Measurements from ENCODE around the gene CYP11A1. TPM values are rescaled to one million over a fixed set of nuclear protein-coding genes. Genes with fewer than 3 reads are reported as not detected.
A peak's percentile ranks its signal among the peaks of the same experiment; 100 is the strongest.

Gene CYP11A1
- total and polyA plus RNA-seq, 10 of the 15 experiments (the other 5 are each of a cell fraction or from before 2014, with no cell fraction given) = 0.11 to 1.2 (median 0.23) TPM; not detected in 5

DNA sequence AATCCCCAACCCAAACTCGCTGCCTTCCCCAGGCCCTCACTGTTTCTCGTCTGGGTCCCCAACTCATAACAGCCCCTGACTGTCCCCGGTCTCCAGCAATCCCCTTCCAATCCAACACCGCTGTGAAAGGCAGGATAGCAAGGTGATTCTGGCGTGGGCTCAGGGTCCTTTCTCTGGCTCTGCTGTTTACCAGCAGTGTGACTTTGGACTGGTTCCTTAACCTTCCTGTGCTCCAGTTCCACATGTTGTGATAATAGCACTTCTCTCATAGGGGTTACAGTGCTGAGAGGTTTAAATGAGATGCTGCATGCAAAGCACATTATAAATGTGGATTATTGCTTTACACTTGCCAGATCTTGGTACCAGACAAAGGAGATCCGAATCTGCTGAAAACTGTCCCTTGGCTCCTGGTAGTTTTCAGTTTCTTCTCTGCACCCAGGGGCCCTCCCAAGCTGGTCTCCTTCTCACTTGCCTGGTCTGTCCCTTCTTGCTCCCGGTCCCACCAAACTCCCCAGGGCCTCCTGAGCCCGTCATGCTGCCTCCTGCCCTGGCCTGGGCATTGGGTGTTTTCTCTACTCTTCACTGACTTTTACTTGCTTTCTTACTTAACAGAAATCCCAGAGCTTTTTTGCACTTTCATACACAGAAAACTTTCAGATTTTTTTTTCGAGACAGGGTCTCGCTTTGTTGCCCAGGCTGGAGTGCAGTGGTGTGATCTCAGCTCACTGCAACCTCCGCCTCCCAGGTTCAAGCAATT, 26.8 kb upstream of the CYP11A1 start:
- Histone ChIP-seq H3K27ac (ENCODE audit: control insufficient read depth, insufficient read depth) (peak overlapping the region; percentile 100), H4K20me1 (ENCODE audit: control insufficient read depth, insufficient read depth) (no peaks in the 10 kb centered on the region), H3K4me1 (ENCODE audit: control insufficient read depth, insufficient read depth, low read length) (peaks cover 87% of the 10 kb centered on the region), H3K9me3 (replicated peaks; ENCODE audit: control insufficient read depth, insufficient read depth, low read length) (no peaks in the 10 kb centered on the region), H3K27me3 (replicated peaks in 1 of 2; ENCODE audit: control insufficient read depth in 2 of 2, insufficient read depth in 2 of 2, low read length in 1 of 2) (no peaks in the 10 kb centered on the region), H3K36me3 (ENCODE audit: control insufficient read depth in 2 of 2, insufficient read depth in 2 of 2, low read length in 1 of 2) (no peaks in the 10 kb centered on the region), H3K79me2 (ENCODE audit: control insufficient read depth, insufficient read depth, low read length) (peaks cover 51% of the 10 kb centered on the region), H3K9ac (ENCODE audit: control insufficient read depth, insufficient read depth, low read length) (peak overlapping the region; percentile 50), H2AFZ (ENCODE audit: control insufficient read depth, low read depth, low read length) (no peak overlapping the region), H3K4me2 (ENCODE audit: control insufficient read depth, insufficient read depth) (peak overlapping the region; percentile 36), H3K4me3 (no peak overlapping the region; the same call in 1 of the 2 replicates)
- peak; percentile 15 for ATAC-seq
- DNase-seq (ENCODE audit: low read depth, low spot score) = no peak
- 13% methylated on average over 11 of the region's 11 CpGs for whole genome bisulfite sequencing (ENCODE audit: insufficient coverage, insufficient replicate concordance, low lambda C conversion rate, missing lambda C conversion rate)
- no peak for FAIRE-seq
- CTCF ChIA-PET = interaction anchor here (0.9 to 15.7 kb wide), 8 partner anchors 10 to 45 kb away, joined by 3 to 226 read pairs (median 4); no protein-coding TSS in a partner anchor
- RAD21 ChIA-PET (ENCODE audit: unreplicated experiment) = interaction anchor here (0.8 to 20.3 kb wide), 6 partner anchors 9 to 394 kb away, joined by 3 to 496 read pairs (median 24); partner anchors contain the start of gene SEMA7A
- SMC1A ChIA-PET (ENCODE audit: uncharacterized antibody, unreplicated experiment) = interaction anchor here (0.7 to 12.5 kb wide), 6 partner anchors 10 to 67 kb away, joined by 3 to 336 read pairs (median 26); partner anchors contain the start of gene UBL7
- in situ Hi-C loops (cut with MboI) (no loop called here), intact Hi-C loops (cut with micrococcal nuclease; ENCODE audit: unreplicated experiment) (loop anchor here (1.0 to 10.0 kb wide), 2 partner anchors 9 to 741 kb away; no protein-coding TSS in a partner anchor)
- POLR2A ChIA-PET = interaction anchor here (0.5 to 6.2 kb wide), 12 partner anchors 9 to 478 kb away, joined by 3 to 171 read pairs (median 6); partner anchors contain the start of gene SEMA7A
- no TSS peak for BruUV-seq (replicated peaks)
- TF ChIP-seq SMARCA5 (IDR thresholded peaks at IDR 0.05) = peak; percentile 61; the same call in 1 of the 2 replicates
- no peak for TF ChIP-seq MEF2A (IDR thresholded peaks at IDR 0.05; ENCODE audit: insufficient read depth, low read depth, low read length)
- TF ChIP-seq PBX3 (IDR thresholded peaks at IDR 0.05; ENCODE audit: insufficient replicate concordance, low read depth, low read length) = no peak
- TF ChIP-seq RFX5 (IDR thresholded peaks at IDR 0.05; ENCODE audit: low read depth, low read length) = no peak
- no peak for TF ChIP-seq DPF2 (IDR thresholded peaks at IDR 0.05)
- no peak for TF ChIP-seq RUNX3 (IDR thresholded peaks at IDR 0.05; ENCODE audit: low read length)
- no peak for TF ChIP-seq EZH2 (IDR thresholded peaks at IDR 0.05; ENCODE audit: borderline replicate concordance, control insufficient read depth, low read depth, low read length)
- TF ChIP-seq PAX5 (IDR thresholded peaks at IDR 0.05; ENCODE audit: borderline replicate concordance, low read depth, low read length) = 0 out of 2 replicates have a peak, but pooled peaks have one; percentile 6
- no peak for TF ChIP-seq KDM1A (IDR thresholded peaks at IDR 0.05; ENCODE audit: borderline replicate concordance)
- no peak for TF ChIP-seq JUNB (IDR thresholded peaks at IDR 0.05)
- no peak for TF ChIP-seq POLR2AphosphoS5 (IDR thresholded peaks at IDR 0.05; ENCODE audit: low read length)
- TF ChIP-seq ZBTB33 (IDR thresholded peaks at IDR 0.05) = no peak
- peak; percentile 63 for TF ChIP-seq EED (IDR thresholded peaks at IDR 0.05; ENCODE audit: low read depth)
- TF ChIP-seq POU2F2 (IDR thresholded peaks at IDR 0.05; ENCODE audit: borderline replicate concordance, low read depth, low read length) = no peak
- TF ChIP-seq CREB1 (IDR thresholded peaks at IDR 0.05; ENCODE audit: low read depth) = no peak
- peak; percentile 20; the same call in 1 of the 2 replicates for TF ChIP-seq MTA2 (IDR thresholded peaks at IDR 0.05; ENCODE audit: low read depth)
- no peak for TF ChIP-seq CBX3 (IDR thresholded peaks at IDR 0.05; ENCODE audit: borderline replicate concordance, low read depth)
- TF ChIP-seq, protein P1, sequence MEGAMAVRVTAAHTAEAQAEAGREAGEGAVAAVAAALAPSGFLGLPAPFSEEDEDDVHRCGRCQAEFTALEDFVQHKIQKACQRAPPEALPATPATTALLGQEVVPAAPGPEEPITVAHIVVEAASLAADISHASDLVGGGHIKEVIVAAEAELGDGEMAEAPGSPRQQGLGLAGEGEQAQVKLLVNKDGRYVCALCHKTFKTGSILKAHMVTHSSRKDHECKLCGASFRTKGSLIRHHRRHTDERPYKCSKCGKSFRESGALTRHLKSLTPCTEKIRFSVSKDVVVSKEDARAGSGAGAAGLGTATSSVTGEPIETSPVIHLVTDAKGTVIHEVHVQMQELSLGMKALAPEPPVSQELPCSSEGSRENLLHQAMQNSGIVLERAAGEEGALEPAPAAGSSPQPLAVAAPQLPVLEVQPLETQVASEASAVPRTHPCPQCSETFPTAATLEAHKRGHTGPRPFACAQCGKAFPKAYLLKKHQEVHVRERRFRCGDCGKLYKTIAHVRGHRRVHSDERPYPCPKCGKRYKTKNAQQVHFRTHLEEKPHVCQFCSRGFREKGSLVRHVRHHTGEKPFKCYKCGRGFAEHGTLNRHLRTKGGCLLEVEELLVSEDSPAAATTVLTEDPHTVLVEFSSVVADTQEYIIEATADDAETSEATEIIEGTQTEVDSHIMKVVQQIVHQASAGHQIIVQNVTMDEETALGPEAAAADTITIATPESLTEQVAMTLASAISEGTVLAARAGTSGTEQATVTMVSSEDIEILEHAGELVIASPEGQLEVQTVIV (IDR thresholded peaks at IDR 0.05; ENCODE audit: borderline replicate concordance, partially characterized antibody) = no peak
- TF ChIP-seq SMAD1 (IDR thresholded peaks at IDR 0.05; ENCODE audit: low read depth, partially characterized antibody) = no peak
